HG02678 (cell line): Measurements from ENCODE around the gene MPC1.
"Not testable (repeated sequence)": the region's sequence is repeated elsewhere in the genome, so short reads cannot be mapped to it uniquely, and the experiment has no call there.

Source experiments
- ATAC-seq: cut with Tn5 transposase; IDR thresholded peaks from one replicate; pipeline ENCODE4 v1.9.1; 2021; ENCODE audit warnings: mild to moderate bottlenecking, moderate library complexity; ENCODE audit not compliant: unreplicated experiment

MPC1 gene

DNA sequence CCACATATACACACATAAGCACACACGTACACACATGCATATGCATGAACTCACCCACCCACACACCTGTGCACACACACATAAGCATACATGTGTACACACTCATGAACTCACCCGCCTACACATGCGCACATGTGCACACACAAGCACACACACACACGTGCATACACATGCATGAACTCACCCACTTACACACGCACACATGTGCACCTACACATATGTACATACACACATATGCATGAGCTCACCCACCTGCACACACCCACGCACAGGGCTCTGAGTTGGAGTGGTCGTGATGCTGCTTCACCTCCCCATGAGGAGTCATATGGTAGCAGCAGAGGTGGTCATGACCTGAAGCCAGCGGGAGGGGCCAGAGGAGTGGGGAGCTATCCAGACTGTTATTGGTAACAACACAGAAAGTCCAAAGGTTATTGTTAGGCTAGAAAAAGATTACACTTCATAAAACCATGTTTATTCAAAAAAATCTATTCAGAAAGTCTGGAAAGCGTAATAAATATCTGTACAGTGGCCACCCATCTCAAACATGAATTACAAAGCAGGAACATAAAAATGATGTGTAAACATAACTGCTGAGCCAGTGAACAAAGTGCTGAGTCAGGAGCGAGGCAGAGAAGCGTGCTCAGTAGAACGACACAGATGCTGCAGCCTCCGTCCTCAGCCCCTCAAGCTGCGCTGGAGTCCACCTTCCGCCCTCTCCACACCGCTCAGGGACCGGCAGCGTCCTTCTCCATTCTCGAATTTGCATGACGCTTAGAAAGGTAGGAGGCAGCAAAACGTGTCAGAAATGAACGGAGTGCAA is 26.4 kb upstream of the MPC1 start:
- ATAC-seq: no peak

DNA sequence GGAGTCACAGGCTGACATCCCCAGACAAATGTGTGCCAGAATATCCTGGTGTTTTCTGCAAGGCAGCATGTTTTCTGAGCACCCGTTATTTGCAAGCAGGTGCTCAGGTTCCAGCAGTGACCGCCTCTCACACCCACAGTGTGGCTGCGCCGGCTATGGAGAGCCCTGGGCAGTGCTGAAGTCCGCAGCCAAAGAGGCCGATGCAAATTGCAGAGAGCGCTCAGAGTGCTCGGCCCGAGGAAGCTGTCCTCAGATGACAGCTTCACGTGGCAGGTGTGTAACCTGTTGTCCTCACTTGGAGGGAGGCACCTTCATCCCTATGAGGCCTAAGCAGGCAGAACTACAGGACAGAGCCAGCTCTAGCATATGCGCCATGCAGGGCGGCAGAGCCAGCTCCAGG is 23.5 kb upstream of the MPC1 start:
- ATAC-seq: no peak

DNA sequence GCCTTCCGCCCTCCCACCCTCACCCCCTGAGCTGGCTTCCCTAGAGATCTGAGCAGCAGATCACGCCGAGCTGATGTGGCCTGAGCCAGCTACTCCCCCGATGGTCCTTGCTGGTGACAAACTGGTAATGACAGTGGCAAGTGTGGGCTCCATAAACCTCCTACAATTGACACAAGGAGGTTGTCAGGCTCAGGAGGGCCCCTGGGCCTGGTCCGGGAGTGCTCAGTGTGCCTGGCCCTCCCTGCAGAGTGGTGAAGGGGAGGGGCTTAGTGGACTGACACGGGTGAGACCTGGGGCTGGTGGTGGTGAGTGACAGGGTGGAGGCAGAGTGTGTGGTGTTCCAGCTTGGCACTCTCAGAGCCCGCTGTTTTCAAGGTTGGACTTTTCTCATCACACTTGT is 22.6 kb upstream of the MPC1 start:
- ATAC-seq: no peak

- ATAC-seq: no peak
These were observed 20.0 kb upstream of the MPC1 start for GRCh38 chr6:166402582-166403277.

DNA sequence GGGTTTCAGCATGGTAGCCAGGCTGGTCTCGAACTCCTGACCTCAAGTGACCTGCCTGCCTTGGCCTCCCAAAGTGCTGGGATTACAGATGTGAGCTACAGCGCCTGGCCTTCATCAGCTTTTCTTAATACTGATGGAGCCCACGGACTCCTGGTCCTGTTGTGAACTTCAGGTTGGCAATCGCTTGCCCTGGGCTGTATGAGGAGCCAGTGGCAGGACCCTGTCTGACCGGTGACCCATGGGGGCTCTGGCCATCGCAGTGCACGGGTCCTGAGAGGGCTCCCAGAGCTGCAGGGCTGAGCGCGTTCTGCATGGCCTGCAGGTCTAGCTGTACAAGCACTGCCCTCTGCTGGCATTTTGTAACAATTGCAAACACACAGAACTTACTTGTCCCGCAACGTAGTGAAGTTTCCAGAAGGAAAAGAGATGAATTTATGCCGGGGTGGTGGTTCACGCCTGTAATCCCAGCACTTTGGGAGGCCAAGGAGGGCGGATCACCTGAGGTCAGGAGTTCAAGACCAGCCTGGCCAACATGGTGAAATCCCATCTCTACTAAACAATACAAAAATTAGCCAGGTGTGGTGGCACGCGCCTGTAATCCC is 18.0 kb upstream of the MPC1 start:
- peak; percentile 80 for ATAC-seq

DNA sequence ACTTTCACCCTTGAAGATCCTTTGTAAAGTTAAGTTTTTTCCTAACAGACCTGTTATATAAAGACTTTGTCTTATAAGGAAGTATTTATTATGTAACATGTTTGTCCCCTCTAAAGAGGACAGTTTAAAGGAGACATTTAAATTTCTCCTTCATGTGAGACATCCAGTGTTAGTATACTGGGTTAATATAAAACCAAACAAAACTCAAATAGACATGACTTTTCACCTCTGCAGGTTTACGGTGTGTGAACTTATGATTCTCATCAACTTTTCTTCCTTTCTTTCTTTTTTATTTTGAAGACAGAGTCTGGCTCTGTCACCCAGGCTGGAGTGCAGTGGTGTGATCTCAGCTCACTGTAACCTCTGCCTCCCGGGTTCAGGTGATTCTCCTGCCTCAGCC is 17.4 kb upstream of the MPC1 start:
- ATAC-seq: no peak

GRCh38 chr6:166398348-166398747 is 15.6 kb upstream of the MPC1 start:
- no peak for ATAC-seq

- no peak for ATAC-seq
These were observed 15.1 kb upstream of the MPC1 start for GRCh38 chr6:166397849-166398248.

- ATAC-seq: no peak
These were observed 13.0 kb upstream of the MPC1 start for GRCh38 chr6:166395778-166396177.

- no peak for ATAC-seq
These were observed 12.6 kb upstream of the MPC1 start for GRCh38 chr6:166395351-166395750.

DNA sequence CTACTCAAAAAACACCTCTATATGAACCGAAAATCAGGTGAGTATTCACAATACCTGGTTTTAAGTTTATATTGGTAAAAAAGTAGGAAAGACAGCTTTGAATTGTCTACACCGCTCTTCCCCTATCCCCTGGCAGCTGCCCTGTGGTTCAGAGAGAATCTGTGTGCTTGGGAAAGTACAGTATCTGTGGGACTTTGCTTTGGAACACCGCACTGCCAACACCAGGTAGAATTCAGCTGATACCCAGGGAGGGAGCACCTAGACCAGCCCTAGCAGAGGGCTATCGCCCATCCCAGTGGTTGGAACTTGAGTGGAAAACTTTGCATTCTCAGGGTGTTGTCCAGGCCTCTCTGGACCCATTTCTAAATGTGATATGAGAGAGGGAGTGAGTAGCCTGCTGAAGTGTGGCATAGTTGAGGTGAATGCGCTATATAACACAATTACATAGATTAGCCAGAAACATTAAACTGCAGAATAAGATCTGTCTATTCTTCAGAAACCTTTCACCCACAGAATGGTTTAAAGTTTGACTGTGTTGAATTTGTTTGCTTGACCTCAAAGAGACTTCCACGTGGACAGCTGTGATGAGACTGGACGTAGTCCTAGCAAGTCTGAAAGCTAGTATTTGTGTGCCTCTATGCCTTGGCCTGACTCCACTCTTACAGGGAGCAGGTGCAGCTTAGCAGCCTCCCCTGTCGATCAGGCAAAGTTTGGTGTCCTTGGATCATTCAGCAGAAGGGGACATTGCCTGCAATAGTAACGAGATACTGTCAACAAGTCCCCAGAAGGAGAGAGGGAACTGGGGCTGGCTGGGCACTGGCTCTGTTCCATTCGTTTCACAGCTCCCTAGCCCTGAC is 11.5 kb upstream of the MPC1 start:
- ATAC-seq: no peak

DNA sequence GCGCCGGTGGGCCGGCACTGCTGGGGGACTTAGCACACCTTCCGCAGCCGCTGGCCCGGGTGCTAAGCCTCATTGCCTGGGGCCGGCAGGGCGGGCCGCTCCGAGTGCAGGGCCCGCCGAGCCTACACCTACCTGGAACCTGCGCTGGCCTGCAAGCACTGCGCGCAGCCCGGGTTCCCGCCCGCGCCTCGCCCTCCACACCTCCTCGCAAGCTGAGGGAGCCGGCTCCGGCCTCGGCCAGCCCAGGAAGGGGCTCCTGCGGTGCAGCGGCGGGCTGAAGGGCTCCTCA is 10.7 kb upstream of the MPC1 start:
- ATAC-seq: no peak

GRCh38 chr6:166392755-166393534 is 10.2 kb upstream of the MPC1 start:
- not testable (repeated sequence) for ATAC-seq

DNA sequence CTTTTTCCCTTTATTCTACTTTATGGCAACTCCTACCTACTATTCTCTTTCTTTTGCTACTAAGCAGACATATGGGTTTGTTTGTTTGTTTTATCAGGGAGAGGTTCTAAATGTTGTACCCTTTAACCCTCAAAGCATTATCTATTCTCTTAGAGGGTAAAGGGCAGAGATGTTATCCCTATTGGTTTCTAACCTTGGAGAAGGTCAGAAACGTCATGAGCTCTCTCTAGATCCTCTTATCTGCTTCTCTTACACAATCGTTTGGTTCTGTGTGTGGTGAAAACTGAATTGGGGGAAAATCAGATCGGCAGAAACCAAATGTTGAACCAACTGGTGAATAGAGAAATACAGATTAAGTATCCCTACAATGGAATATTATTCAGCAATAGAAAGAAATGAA is 6.4 kb upstream of the MPC1 start:
- no peak for ATAC-seq

- no peak for ATAC-seq
These were observed 5.7 kb upstream of the MPC1 start for GRCh38 chr6:166388290-166389004.

DNA sequence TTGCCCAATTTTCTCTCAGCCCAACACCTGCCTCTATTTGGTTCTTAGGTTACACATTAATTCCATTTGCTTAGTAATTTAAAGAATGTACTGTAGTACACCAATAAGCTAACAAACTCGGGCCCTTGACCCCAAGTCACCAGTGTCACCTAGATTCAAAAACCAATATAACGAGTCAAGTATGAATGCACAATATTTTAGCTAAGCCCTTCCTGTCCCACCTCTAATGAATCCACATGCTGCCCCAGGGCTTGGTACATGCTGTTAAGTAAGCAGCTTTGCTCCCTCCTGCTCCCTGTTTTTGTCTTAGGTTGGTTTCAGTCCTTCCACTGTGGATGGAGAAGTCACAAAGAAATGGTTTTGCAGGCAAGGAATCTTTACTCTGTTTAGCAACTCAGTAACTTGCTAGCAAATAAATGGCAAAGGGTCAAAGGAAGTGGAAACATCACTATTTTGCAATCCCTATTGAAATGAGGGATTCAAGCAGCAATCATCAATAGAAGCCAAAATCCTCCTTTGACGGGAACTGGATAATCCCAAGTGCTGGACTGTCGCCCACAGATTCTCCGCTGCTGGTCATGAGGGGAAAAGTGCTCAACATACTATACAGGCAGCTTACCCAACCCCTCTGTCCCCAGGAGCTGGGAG is 5.0 kb upstream of the MPC1 start:
- ATAC-seq: no peak

DNA sequence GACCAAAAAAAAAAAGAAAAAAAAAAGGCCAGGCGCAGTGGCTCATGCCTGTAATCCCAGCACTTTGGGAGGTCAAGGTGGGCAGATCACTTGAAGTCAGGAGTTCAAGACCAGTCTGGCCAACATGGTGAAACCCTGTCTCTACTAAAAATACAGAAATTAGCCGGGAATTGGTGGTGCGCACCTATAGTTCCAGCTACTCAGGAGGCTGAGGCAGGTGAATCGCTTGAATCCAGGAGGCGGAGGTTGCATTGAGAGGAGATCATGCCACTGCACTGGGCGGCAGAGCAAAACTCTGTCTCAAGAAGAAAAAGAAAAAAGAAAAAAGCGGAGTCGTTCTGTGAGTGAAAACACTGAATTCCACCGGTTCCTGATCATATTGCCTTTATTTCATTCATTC is 4.4 kb upstream of the MPC1 start:
- not testable (repeated sequence) for ATAC-seq

DNA sequence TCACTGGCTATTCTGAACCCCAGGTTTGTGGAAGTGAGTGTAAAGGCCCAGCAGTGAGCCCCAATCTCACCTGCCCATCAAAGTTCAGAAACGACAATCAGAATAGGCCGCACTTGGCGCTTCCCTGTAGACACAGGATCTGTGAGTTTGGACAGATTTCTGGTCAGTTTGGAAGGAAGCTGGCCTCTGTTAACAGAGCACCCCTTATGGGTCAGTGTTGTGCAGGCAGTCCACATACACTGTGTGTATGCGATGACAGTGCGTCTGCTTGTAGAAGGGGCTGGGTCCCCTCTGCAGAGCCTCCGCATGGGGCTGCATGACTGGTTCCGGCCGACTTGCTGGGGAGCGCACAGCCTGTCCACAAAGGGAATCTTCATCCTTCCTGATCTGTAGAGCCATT is 3.4 kb upstream of the MPC1 start:
- ATAC-seq: no peak

- not testable (repeated sequence) for ATAC-seq
These were observed 1.1 kb upstream of the MPC1 start for GRCh38 chr6:166383802-166384363.
